GM12892 (cell line): ENCODE results near the gene NOS3.

Source experiments
- POLR2A ChIP-seq: IDR thresholded peaks from 2 replicates; pipeline ENCODE4 v1.6.1; 2011; ENCODE audit warnings: low read depth, low read length, control low read depth
- POLR2AphosphoS5 ChIP-seq: IDR thresholded peaks from 2 replicates; pipeline ENCODE4 v1.6.1; 2011; ENCODE audit warnings: low read depth, low read length, control low read depth
- TAF1 ChIP-seq: IDR thresholded peaks from 2 replicates; pipeline ENCODE4 v1.6.1; 2011; ENCODE audit warnings: low read depth, mild to moderate bottlenecking, control low read depth, low read length, borderline replicate concordance

DNA sequence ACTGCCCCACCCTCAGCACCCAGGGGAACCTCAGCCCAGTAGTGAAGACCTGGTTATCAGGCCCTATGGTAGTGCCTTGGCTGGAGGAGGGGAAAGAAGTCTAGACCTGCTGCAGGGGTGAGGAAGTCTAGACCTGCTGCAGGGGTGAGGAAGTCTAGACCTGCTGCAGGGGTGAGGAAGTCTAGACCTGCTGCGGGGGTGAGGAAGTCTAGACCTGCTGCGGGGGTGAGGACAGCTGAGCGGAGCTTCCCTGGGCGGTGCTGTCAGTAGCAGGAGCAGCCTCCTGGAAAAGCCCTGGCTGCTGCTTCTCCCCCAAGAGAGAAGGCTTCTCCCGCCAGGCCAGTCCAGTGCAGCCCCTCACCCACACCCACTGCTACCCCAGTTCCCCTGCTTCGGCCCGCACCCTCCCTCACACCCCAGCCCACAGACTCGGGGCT lies 6.3 kb downstream of the NOS3 start:
- no peak for TF ChIP-seq POLR2AphosphoS5
- TF ChIP-seq POLR2A, result no peak
- no peak for TF ChIP-seq TAF1
